ENCODE measurements around the gene RNF113B.

Gene RNF113B

GRCh38 chr13:98134901-98135300, 42.2 kb downstream of the RNF113B start:
- no peak for DNase-seq

DNA sequence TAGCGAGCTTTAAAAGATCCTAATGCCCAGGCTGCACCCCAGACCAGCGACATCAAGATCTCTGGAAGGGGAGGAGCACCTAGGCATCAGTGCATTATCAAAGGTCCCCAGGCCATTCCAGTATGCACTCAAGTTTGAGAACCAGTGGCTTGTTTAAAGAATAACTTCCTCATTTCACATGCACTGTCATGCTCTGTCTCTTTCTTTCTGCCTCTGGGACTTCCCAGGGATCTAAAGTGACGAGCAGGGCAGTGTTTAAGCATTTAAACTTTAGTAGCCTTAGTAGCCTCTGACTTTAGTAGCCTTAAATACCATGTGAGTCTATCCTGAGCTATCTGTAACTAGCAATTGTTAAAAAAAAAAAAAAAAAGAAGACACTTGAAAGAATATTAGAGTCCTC, 43.1 kb downstream of the RNF113B start:
- no peak for DNase-seq

DNA sequence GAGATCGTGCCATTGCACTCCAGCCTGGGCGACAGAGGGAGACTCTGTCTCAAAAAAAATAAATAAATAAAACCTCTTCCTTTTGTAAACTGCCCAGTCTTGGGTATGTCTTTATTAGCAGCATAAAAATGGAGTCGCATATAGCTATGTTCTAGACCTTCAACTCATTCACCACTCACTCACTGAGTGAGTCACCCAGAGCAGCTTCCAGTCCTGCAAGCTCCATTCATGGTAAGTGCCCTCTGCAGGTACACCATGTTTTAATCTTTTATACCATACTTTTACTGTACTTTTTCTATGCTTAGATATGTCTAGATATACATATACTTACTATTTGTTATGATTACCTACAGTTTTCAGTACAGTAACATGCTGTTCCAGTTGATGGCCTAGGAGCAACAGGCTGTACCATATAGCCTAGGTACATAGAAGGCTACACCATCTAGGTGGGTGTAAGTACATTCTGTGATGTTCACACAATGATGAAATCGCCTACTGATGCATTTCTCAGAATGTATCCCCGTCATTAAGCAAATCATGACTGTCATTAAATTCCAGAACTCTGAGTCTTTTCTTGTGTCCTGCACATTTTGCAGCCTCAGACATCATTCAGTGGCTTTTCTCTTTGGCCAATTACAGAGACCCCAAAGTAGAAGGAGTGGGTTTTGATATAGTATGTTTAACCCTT, 47.9 kb downstream of the RNF113B start:
- DNase-seq, result no peak
